GM12892 (cell line): ENCODE measurements around the gene CLEC4G.

Experiments used
- DNase-seq: peaks from one replicate; pipeline ENCODE4 v3.0.0; 2011; ENCODE audit not compliant: insufficient read length
- FAIRE-seq: peaks from 2 replicates; lab custom pipeline; 2011; peaks lifted over from hg19 to GRCh38; lab: Jason Lieb, UNC
- POLR2A ChIP-seq: IDR thresholded peaks from 2 replicates; pipeline ENCODE4 v1.6.1; 2011; ENCODE audit warnings: low read depth, low read length, control low read depth
- POLR2AphosphoS5 ChIP-seq: IDR thresholded peaks from 2 replicates; pipeline ENCODE4 v1.6.1; 2011; ENCODE audit warnings: low read depth, low read length, control low read depth
- TAF1 ChIP-seq: IDR thresholded peaks from 2 replicates; pipeline ENCODE4 v1.6.1; 2011; ENCODE audit warnings: low read depth, mild to moderate bottlenecking, control low read depth, low read length, borderline replicate concordance

CLEC4G gene

GRCh38 chr19:7734220-7735203 is 2.6 kb upstream of the CLEC4G start:
- DNase-seq = no peak
- TF ChIP-seq POLR2AphosphoS5 = no peak
- no peak for TF ChIP-seq TAF1
- no peak for TF ChIP-seq POLR2A
- FAIRE-seq = no peak

DNA sequence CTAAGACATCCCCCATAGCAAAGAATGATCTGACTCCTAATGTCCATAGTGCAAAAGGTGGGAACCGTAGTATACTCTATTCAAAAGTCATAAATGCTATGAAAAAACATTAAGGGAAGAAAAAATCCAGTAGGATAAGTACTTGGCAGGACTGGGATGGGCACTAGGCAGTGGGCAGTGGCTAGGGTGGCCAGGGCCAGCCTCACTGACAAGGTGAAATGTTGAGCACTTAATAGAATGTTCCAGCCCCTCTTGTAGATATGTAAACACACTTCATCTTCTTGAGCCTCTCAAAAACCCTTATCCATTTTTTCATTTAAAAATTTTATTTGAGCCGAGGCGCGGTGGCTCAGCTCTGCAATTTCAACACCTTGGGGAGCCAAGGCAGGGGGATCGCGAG is 1.5 kb upstream of the CLEC4G start:
- FAIRE-seq (no peak), DNase-seq (no peak)
- TF ChIP-seq TAF1 (no peak), POLR2AphosphoS5 (no peak), POLR2A (no peak)

DNA sequence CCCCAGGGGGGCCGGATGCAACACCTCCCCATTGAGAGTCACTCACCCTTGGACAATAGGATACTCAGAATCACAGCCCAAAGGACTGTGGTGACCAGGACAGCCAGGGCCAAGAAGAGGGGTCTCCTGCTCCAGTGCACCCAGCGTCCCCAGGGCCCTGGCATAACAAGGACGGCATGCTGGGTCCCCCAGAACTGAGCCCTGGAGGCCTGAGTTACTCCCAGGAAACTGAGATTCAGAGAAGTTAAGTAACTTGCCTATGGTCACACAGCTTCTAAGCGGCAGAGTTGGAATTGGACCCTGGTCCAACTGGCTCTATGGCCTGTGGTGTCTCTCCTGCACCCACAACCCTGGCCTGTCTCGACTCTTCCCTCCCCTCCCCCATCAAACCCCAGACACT is 295 bp downstream of the CLEC4G start:
- DNase-seq (no peak), FAIRE-seq (no peak)
- TF ChIP-seq POLR2A (no peak), TAF1 (no peak), POLR2AphosphoS5 (no peak)

DNA sequence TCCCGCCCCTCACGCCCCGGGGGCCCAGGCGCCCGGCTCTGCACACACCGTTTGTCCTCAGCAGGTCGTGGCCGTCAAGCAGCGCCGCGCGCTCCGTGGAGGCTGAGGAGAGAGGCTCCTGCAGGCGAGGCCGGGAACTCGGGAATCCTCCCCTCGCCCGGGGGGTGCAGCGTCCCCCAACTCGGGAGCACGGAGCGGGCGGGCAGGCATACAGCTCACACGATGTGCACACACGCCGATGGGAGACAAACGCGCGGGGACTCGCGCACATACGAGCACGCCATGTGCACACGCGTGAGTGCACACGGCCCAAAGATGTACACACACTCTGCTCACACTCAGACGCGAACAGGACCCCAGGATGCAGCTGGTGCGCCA is 703 bp downstream of the CLEC4G start:
- no peak for FAIRE-seq
- no peak for TF ChIP-seq POLR2A
- no peak for TF ChIP-seq TAF1
- TF ChIP-seq POLR2AphosphoS5 = no peak
- DNase-seq = no peak

- no peak for FAIRE-seq
- TF ChIP-seq POLR2AphosphoS5 (no peak), TAF1 (no peak), POLR2A (no peak)
- DNase-seq = no peak
These were observed 1.4 kb downstream of the CLEC4G start for GRCh38 chr19:7730286-7731217.

DNA sequence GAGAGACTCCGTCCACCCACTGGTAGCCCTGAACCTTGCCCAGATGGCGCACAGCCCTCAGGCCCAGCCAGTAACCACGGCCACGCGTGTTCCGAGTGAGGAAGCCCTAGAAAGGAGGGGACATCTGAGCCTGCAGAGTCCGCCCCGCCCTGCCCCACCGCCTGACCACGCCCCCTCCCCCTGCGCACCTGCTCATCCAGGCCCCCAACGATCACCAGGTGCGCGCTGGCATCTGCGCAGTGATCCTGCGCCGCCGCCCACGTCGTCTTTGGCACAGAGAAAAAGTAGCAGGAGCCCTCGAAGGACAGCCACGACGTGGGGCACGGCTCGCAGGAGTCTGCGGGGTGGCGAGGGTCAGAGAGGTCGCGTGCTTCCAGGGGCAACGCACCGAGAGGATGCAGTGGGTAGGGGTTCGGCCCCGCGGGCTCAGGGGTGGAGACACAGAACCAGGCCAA is 2.1 kb downstream of the CLEC4G start:
- TF ChIP-seq POLR2AphosphoS5 (no peak), POLR2A (no peak), TAF1 (no peak)
- DNase-seq (no peak), FAIRE-seq (no peak)

GRCh38 chr19:7729211-7729610 is 2.7 kb downstream of the CLEC4G start:
- TF ChIP-seq POLR2AphosphoS5 (no peak), POLR2A (no peak), TAF1 (no peak)
- FAIRE-seq = no peak
- no peak for DNase-seq

DNA sequence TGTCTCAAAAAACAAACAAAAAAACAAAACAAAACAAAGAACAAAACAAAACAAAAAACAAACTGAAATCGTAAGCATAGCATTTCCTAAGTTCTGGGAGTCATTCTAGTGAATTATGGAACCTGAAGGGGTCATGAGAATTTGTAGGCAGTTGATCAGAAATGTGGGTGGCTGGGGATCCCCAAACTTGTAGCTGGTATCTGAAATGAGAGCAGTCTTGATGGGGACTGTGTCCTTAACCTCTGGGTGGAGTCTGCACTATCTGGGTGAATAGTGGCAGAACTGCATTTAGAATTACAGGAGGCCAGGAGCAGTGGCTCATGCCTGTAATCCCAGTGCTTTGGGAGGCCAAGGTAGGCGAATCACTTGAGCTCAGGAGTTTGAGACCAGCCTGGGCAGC is 6.1 kb downstream of the CLEC4G start:
- FAIRE-seq (no peak), DNase-seq (no peak)
- TF ChIP-seq POLR2A (no peak), POLR2AphosphoS5 (no peak), TAF1 (no peak)

- TF ChIP-seq POLR2AphosphoS5 = no peak
- TF ChIP-seq TAF1 = no peak
- TF ChIP-seq POLR2A = no peak
- FAIRE-seq = peak; percentile 83
- DNase-seq = no peak
These were observed 9.7 kb downstream of the CLEC4G start for GRCh38 chr19:7722231-7722651.

- DNase-seq = no peak
- no peak for TF ChIP-seq POLR2A
- FAIRE-seq = no peak
These were observed 11.6 kb downstream of the CLEC4G start for GRCh38 chr19:7720351-7720750.

DNA sequence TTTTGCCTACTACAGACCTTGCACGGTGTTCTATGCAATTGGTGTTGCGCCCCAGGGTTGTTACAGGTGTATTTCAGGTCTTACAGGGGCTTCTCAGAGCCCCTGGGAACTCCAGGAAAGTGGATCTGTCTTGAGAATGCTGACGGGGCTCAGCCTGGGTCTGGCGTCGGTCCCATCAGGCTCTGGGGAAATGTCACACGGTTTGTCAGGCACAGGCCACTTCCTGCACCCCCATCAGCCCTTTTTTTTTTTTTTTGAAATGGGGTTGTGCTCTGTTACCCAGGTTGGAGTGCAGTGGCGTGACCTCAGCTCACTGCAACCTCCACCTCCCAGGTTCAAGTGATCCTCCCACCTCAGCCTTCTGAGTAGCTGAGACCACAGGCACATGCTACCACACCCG is 13.2 kb downstream of the CLEC4G start:
- DNase-seq = no peak
- FAIRE-seq = peak; percentile 33
- TF ChIP-seq POLR2AphosphoS5 (no peak), TAF1 (no peak), POLR2A (no peak)
